Upper lobe of right lung (tissue), 1 donor: ENCODE measurements around the gene CD4. TPM values are rescaled to one million over a fixed set of nuclear protein-coding genes. Genes with fewer than 3 reads are reported as not detected.

Experiments
- ATAC-seq: fragments of 200-7000 bp; cut with Tn5 transposase; one replicate; pipeline ENCODE4 v1.9.1; 2020; ENCODE audit warnings: mild to moderate bottlenecking, moderate library complexity
- DNase-seq: peaks from one replicate; pipeline ENCODE4 v3.0.0-alpha.2; 2020
- H3K27ac ChIP-seq: fragments of 200-600 bp; one replicate; pipeline ENCODE4 v1.8.0; 2022
- H3K27me3 ChIP-seq: fragments of 200-600 bp; one replicate; pipeline ENCODE4 v1.8.0; 2022; ENCODE audit warnings: mild to moderate bottlenecking
- H3K36me3 ChIP-seq: fragments of 200-600 bp; one replicate; pipeline ENCODE4 v1.8.0; 2022
- H3K4me1 ChIP-seq: fragments of 200-600 bp; one replicate; pipeline ENCODE4 v1.8.0; 2022
- H3K4me3 ChIP-seq: fragments of 200-600 bp; one replicate; pipeline ENCODE4 v1.8.0; 2022; ENCODE audit warnings: mild to moderate bottlenecking
- H3K9me3 ChIP-seq: fragments of 200-600 bp; one replicate; pipeline ENCODE4 v1.8.0; 2022
- CTCF ChIP-seq: fragments of 200-600 bp; IDR thresholded peaks from one replicate; pipeline ENCODE4 v1.8.0; 2022; ENCODE audit warnings: antibody characterized with exemption
- intact Hi-C: fragments of 100-400 bp; cut with DNase I; formaldehyde crosslinking; loops from one replicate; pipeline ENCODE4 v1.11.0; 2022
- total RNA-seq: library from RNA; stranded (reverse); fragmentation: NEBNext Ultra II Directional; extraction: Animal tissue kit (Norgen Biotek cat#: 25700); gene quantifications from one replicate; pipeline ENCODE4 v1.2.1, GENCODE V29; 2021
- donor health status: DM: no; HTN: yes; CAD: no; lungs with severe emphysema.

Gene CD4
- total RNA-seq, 1 donor from 2014 or later = 67.6 TPM

GRCh38 chr12:6783828-6784227 lies 5.5 kb upstream of the CD4 start:
- H3K27ac ChIP-seq = no peak overlapping the region
- intact Hi-C loops = no loop called here
- TF ChIP-seq CTCF = no peak

GRCh38 chr12:6784296-6784695 lies 5.0 kb upstream of the CD4 start:
- no peaks in the 10 kb centered on the region for H3K27me3 ChIP-seq
- DNase-seq = no peak
- no peaks in the 10 kb centered on the region for H3K36me3 ChIP-seq
- H3K4me3 ChIP-seq = no peak overlapping the region
- no peak overlapping the region for H3K27ac ChIP-seq
- no peaks in the 10 kb centered on the region for H3K9me3 ChIP-seq
- intact Hi-C loops = no loop called here
- no peak for TF ChIP-seq CTCF
- ATAC-seq = no peak
- peaks cover 18% of the 10 kb centered on the region for H3K4me1 ChIP-seq

More at GRCh38 chr12:6783828-6784227, 5.5 kb upstream of the CD4 start:
- DNase-seq (no peak), ATAC-seq (no peak)
- no peaks in the 10 kb centered on the region for H3K9me3 ChIP-seq
- H3K4me3 ChIP-seq = no peak overlapping the region
- no peaks in the 10 kb centered on the region for H3K36me3 ChIP-seq
- no peaks in the 10 kb centered on the region for H3K27me3 ChIP-seq
- H3K4me1 ChIP-seq = peaks cover 18% of the 10 kb centered on the region

DNA sequence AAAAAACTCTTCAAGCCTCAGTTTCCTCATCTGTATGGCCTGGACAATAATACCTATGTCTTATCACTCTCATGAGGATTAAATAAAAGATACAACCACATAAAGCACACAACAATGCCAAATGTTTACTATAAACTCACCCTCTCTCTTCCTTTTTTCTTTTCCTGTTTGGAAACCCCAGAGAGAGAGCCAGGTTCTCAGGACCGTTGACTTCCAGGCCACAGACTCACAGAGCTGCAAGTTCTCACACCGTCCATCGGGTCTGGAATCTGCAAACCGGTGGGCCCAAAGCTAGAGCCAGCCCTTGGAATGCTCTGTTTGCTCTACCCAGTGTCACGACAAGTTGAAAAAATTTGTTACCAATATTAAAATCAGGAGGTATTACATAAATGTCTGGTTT lies 4.6 kb upstream of the CD4 start:
- DNase-seq (no peak), ATAC-seq (no peak)
- no peak overlapping the region for H3K27ac ChIP-seq
- H3K4me3 ChIP-seq = no peak overlapping the region
- no peaks in the 10 kb centered on the region for H3K27me3 ChIP-seq
- no peak for TF ChIP-seq CTCF
- intact Hi-C loops = no loop called here
- no peaks in the 10 kb centered on the region for H3K36me3 ChIP-seq
- no peaks in the 10 kb centered on the region for H3K9me3 ChIP-seq
- peaks cover 17% of the 10 kb centered on the region for H3K4me1 ChIP-seq

GRCh38 chr12:6786416-6787094 lies 2.8 kb upstream of the CD4 start:
- DNase-seq (no peak), ATAC-seq (no peak)
- TF ChIP-seq CTCF = no peak
- Histone ChIP-seq H3K4me1 (peaks cover 22% of the 10 kb centered on the region), H3K36me3 (no peaks in the 10 kb centered on the region), H3K27me3 (no peaks in the 10 kb centered on the region), H3K27ac (no peak overlapping the region), H3K9me3 (no peaks in the 10 kb centered on the region), H3K4me3 (no peak overlapping the region)
- intact Hi-C loops = no loop called here

DNA sequence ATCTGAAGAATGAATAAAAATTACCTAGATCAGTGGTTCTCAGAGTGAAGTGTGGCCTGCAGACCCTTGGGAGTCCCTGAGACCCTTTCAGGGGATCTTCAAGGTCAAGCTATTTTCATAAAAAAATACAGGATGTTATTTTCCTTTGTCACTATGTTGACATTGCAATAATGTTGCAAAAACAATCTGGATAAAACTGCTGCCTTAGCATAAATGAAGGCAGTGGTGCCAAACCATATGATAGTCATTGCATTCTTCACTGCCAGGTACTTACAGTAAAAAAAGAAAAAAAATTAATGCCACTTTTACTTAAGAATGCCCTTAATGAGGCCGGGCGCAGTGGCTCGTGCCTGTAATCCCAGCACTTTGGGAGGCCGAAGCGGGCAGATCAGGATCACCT lies 2.0 kb upstream of the CD4 start:
- TF ChIP-seq CTCF = no peak
- intact Hi-C loops = no loop called here
- no peaks in the 10 kb centered on the region for H3K36me3 ChIP-seq

More for the DNA sequence above, 2.0 kb upstream of the CD4 start:
- Histone ChIP-seq H3K27ac (no peak overlapping the region), H3K27me3 (no peaks in the 10 kb centered on the region), H3K9me3 (no peaks in the 10 kb centered on the region), H3K4me3 (no peak overlapping the region), H3K4me1 (peaks cover 26% of the 10 kb centered on the region)
- ATAC-seq (no peak), DNase-seq (no peak)
